ENCODE results near the gene CRYBA2.

- TF ChIP-seq, protein P1, sequence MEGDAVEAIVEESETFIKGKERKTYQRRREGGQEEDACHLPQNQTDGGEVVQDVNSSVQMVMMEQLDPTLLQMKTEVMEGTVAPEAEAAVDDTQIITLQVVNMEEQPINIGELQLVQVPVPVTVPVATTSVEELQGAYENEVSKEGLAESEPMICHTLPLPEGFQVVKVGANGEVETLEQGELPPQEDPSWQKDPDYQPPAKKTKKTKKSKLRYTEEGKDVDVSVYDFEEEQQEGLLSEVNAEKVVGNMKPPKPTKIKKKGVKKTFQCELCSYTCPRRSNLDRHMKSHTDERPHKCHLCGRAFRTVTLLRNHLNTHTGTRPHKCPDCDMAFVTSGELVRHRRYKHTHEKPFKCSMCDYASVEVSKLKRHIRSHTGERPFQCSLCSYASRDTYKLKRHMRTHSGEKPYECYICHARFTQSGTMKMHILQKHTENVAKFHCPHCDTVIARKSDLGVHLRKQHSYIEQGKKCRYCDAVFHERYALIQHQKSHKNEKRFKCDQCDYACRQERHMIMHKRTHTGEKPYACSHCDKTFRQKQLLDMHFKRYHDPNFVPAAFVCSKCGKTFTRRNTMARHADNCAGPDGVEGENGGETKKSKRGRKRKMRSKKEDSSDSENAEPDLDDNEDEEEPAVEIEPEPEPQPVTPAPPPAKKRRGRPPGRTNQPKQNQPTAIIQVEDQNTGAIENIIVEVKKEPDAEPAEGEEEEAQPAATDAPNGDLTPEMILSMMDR (IDR thresholded peaks at IDR 0.05): no peak
- no peak for TF ChIP-seq POLR2A (IDR thresholded peaks at IDR 0.05)
Observed at GRCh38 chr2:219030177-219030940, 37.1 kb upstream of the CRYBA2 start.
